BLaER1 (cell line): ENCODE results near the gene CA10.

Experiments
- H3K27ac ChIP-seq: shearing (Covaris generic); formaldehyde crosslinking; 2 replicates; pipeline ENCODE4 v1.8.1; 2022
- H3K27me3 ChIP-seq: shearing (Covaris generic); formaldehyde crosslinking; 2 replicates; pipeline ENCODE4 v1.8.1; 2022
- H3K36me3 ChIP-seq: shearing (Covaris generic); formaldehyde crosslinking; 2 replicates; pipeline ENCODE4 v1.8.1; 2022
- H3K4me1 ChIP-seq: shearing (Covaris generic); formaldehyde crosslinking; 2 replicates; pipeline ENCODE4 v1.8.1; 2022
- H3K4me2 ChIP-seq: shearing (Covaris generic); formaldehyde crosslinking; 2 replicates; pipeline ENCODE4 v1.8.1; 2022
- H3K4me3 ChIP-seq: shearing (Covaris generic); formaldehyde crosslinking; 2 replicates; pipeline ENCODE4 v1.8.1; 2022
- H3K9ac ChIP-seq: shearing (Covaris generic); formaldehyde crosslinking; 2 replicates; pipeline ENCODE4 v1.8.1; 2022
- H3K9me3 ChIP-seq: shearing (Covaris generic); formaldehyde crosslinking; 2 replicates; pipeline ENCODE4 v1.8.1; 2022
- H4K20me1 ChIP-seq: shearing (Covaris generic); formaldehyde crosslinking; 2 replicates; pipeline ENCODE4 v1.8.1; 2022
- Cebpa-rat ChIP-seq: shearing (Covaris generic); IDR thresholded peaks from 2 replicates; pipeline ENCODE4 v1.8.1; 2022

CA10 gene

GRCh38 chr17:52124561-52124960, 34.0 kb downstream of the CA10 start:
- Histone ChIP-seq H3K4me2 (no peak overlapping the region), H3K36me3 (no peaks in the 10 kb centered on the region), H3K4me3 (no peak overlapping the region), H3K9me3 (peaks cover 10% of the 10 kb centered on the region), H3K27me3 (no peaks in the 10 kb centered on the region), H3K27ac (no peak overlapping the region), H3K9ac (no peak overlapping the region), H3K4me1 (peaks cover 6% of the 10 kb centered on the region; the same call in 1 of the 2 replicates), H4K20me1 (no peaks in the 10 kb centered on the region)
- TF ChIP-seq Cebpa-rat, result no peak

GRCh38 chr17:52120465-52120864, 38.0 kb downstream of the CA10 start:
- H3K9ac ChIP-seq, result no peak overlapping the region
- no peak overlapping the region for H3K27ac ChIP-seq
- no peak overlapping the region for H3K4me2 ChIP-seq
- H3K4me1 ChIP-seq, result peaks cover 6% of the 10 kb centered on the region; the same call in 1 of the 2 replicates
- H4K20me1 ChIP-seq, result no peaks in the 10 kb centered on the region
- H3K4me3 ChIP-seq, result no peak overlapping the region
- no peaks in the 10 kb centered on the region for H3K36me3 ChIP-seq
- no peaks in the 10 kb centered on the region for H3K27me3 ChIP-seq
- peaks cover 22% of the 10 kb centered on the region for H3K9me3 ChIP-seq
- TF ChIP-seq Cebpa-rat, result no peak

- H3K27me3 ChIP-seq, result no peaks in the 10 kb centered on the region
- H3K27ac ChIP-seq, result no peak overlapping the region
- H3K4me3 ChIP-seq, result no peak overlapping the region
- H3K4me1 ChIP-seq, result no peaks in the 10 kb centered on the region
- no peaks in the 10 kb centered on the region for H4K20me1 ChIP-seq
- peaks cover 14% of the 10 kb centered on the region for H3K9me3 ChIP-seq
- no peak overlapping the region for H3K9ac ChIP-seq
- no peak overlapping the region for H3K4me2 ChIP-seq
- TF ChIP-seq Cebpa-rat, result no peak
- no peaks in the 10 kb centered on the region for H3K36me3 ChIP-seq
These were observed 47.5 kb downstream of the CA10 start for GRCh38 chr17:52110923-52111581.

- Histone ChIP-seq H3K4me3 (no peak overlapping the region), H3K9ac (no peak overlapping the region), H3K4me1 (no peaks in the 10 kb centered on the region), H3K27ac (no peak overlapping the region), H3K4me2 (no peak overlapping the region), H3K9me3 (no peaks in the 10 kb centered on the region), H3K27me3 (no peaks in the 10 kb centered on the region), H4K20me1 (no peaks in the 10 kb centered on the region), H3K36me3 (no peaks in the 10 kb centered on the region)
- no peak for TF ChIP-seq Cebpa-rat
These were observed 51.8 kb downstream of the CA10 start for GRCh38 chr17:52106638-52107261.

GRCh38 chr17:52106072-52106471, 52.4 kb downstream of the CA10 start:
- H3K36me3 ChIP-seq, result no peaks in the 10 kb centered on the region
- no peaks in the 10 kb centered on the region for H3K27me3 ChIP-seq
- TF ChIP-seq Cebpa-rat, result no peak
- no peak overlapping the region for H3K4me3 ChIP-seq
- no peak overlapping the region for H3K4me2 ChIP-seq
- H3K27ac ChIP-seq, result no peak overlapping the region
- no peaks in the 10 kb centered on the region for H3K9me3 ChIP-seq
- no peaks in the 10 kb centered on the region for H4K20me1 ChIP-seq
- H3K9ac ChIP-seq, result no peak overlapping the region
- H3K4me1 ChIP-seq, result no peaks in the 10 kb centered on the region

DNA sequence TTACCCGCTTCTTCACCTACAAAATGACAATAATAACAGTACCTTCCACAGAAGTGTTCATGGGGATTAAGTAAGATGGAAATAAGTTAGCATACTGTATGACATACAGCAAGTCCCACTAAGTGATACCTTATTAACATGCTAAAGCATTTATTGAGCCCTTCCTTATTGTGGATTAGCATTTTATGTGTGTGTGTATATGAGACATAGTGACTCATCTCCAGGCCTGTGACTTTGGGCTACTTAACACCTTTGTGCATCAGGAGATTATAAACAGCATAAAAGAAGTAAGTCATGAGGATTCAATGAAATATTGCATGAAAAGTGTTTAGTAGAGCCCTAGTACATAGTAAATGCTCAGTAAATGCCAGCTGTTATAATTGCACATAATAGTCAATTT, 52.9 kb downstream of the CA10 start:
- H3K4me3 ChIP-seq, result no peak overlapping the region
- TF ChIP-seq Cebpa-rat, result no peak

GRCh38 chr17:52096056-52096455, 62.5 kb downstream of the CA10 start:
- no peaks in the 10 kb centered on the region for H3K27me3 ChIP-seq
- no peaks in the 10 kb centered on the region for H3K36me3 ChIP-seq
- no peak overlapping the region for H3K27ac ChIP-seq
- H3K9me3 ChIP-seq, result no peaks in the 10 kb centered on the region
- H3K4me1 ChIP-seq, result no peaks in the 10 kb centered on the region
- no peak overlapping the region for H3K4me3 ChIP-seq
- H4K20me1 ChIP-seq, result no peaks in the 10 kb centered on the region
- no peak for TF ChIP-seq Cebpa-rat
- no peak overlapping the region for H3K4me2 ChIP-seq
- H3K9ac ChIP-seq, result no peak overlapping the region

More for the DNA sequence above, 52.9 kb downstream of the CA10 start:
- Histone ChIP-seq H3K9me3 (no peaks in the 10 kb centered on the region), H4K20me1 (no peaks in the 10 kb centered on the region), H3K27me3 (no peaks in the 10 kb centered on the region), H3K9ac (no peak overlapping the region), H3K4me1 (no peaks in the 10 kb centered on the region), H3K36me3 (no peaks in the 10 kb centered on the region), H3K4me2 (no peak overlapping the region), H3K27ac (no peak overlapping the region)

DNA sequence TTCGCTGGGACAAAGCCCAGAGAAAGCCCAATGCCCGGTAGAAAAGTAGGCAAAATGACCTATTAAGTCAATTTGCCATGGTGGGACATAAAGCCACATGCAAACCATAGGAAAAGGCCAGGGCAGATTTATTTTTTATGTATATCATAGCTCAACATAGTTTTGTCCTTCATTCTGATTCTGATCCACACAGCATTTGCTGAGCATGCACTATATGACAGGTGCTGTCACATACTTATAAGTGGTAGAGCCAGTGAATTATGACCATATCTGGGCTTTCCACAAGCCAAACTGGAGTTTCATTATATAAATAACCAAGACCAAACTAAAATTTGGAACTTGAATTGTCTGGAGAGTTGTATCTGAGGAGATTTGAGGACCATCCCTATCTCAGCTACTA, 74.3 kb downstream of the CA10 start:
- Histone ChIP-seq H3K4me3 (no peak overlapping the region), H3K27ac (no peak overlapping the region), H3K9me3 (no peaks in the 10 kb centered on the region), H4K20me1 (no peaks in the 10 kb centered on the region), H3K4me2 (no peak overlapping the region), H3K27me3 (no peaks in the 10 kb centered on the region), H3K36me3 (no peaks in the 10 kb centered on the region), H3K9ac (no peak overlapping the region), H3K4me1 (no peaks in the 10 kb centered on the region)
- no peak for TF ChIP-seq Cebpa-rat

DNA sequence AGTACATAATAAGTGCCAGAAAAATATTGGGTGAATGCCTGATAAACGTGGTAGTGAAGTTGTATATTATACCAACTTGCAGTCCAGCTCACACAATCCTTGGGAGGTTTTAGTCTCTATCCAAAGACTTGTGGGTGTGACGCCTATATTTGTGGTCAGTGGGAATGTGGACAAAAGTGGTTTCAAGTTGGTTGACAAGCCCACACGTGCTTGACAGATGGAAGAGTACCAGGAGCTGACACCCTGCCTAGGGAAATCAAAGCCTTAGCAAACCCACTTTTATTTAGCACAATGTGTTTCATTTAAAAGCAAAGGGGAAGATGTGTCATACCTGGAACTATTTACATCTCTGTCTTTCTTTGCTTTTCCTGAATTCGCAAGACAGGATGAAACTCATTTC, 79.0 kb downstream of the CA10 start:
- Histone ChIP-seq H3K4me3 (no peak overlapping the region), H3K4me2 (no peak overlapping the region), H3K36me3 (no peaks in the 10 kb centered on the region), H4K20me1 (no peaks in the 10 kb centered on the region), H3K27me3 (no peaks in the 10 kb centered on the region), H3K27ac (no peak overlapping the region), H3K9ac (no peak overlapping the region), H3K4me1 (no peaks in the 10 kb centered on the region), H3K9me3 (no peaks in the 10 kb centered on the region)
- TF ChIP-seq Cebpa-rat, result no peak

- Histone ChIP-seq H3K27ac (no peak overlapping the region), H3K4me1 (no peaks in the 10 kb centered on the region), H3K9ac (no peak overlapping the region), H4K20me1 (no peaks in the 10 kb centered on the region), H3K36me3 (no peaks in the 10 kb centered on the region), H3K27me3 (no peaks in the 10 kb centered on the region), H3K4me2 (no peak overlapping the region), H3K4me3 (no peak overlapping the region), H3K9me3 (peaks cover 19% of the 10 kb centered on the region)
- TF ChIP-seq Cebpa-rat, result no peak
These were observed 86.8 kb downstream of the CA10 start for GRCh38 chr17:52071712-52072111.
